Neural cell (in vitro differentiated cells): ENCODE data around the gene HNRNPM. TPM values are rescaled to one million over a fixed set of nuclear protein-coding genes. Genes with fewer than 3 reads are reported as not detected.

Experiments used
- H2AFZ ChIP-seq: fragments of 200-600, 300-800 bp; sonication (generic), shearing (Covaris generic); 2 replicates; pipeline ENCODE4 v1.6.0; 2014; ENCODE audit warnings: low read depth, mild to moderate bottlenecking, antibody characterized with exemption, low read length, moderate library complexity
- H3F3A ChIP-seq: fragments of 200-600 bp; shearing (Covaris generic); 2 replicates; pipeline ENCODE4 v1.6.1; 2016; ENCODE audit warnings: mild to moderate bottlenecking, moderate library complexity, mixed read lengths, antibody characterized with exemption, low read length; ENCODE audit not compliant: insufficient read depth, poor library complexity, severe bottlenecking
- H3K27ac ChIP-seq: fragments of 200-600, 300-800 bp; sonication (generic), shearing (Covaris generic); 2 replicates; pipeline ENCODE4 v1.5.1; 2014; ENCODE audit warnings: mild to moderate bottlenecking, low read length, moderate library complexity
- H3K27me3 ChIP-seq: fragments of 300-800, 200-600 bp; sonication (generic), shearing (Covaris generic); 2 replicates; pipeline ENCODE4 v1.6.0; 2014; ENCODE audit warnings: mild to moderate bottlenecking, low read depth, low read length, moderate library complexity; ENCODE audit not compliant: insufficient read depth
- H3K36me3 ChIP-seq: fragments of 300-800, 200-600 bp; sonication (generic), shearing (Covaris generic); 2 replicates; pipeline ENCODE4 v1.5.1; 2014; ENCODE audit warnings: mild to moderate bottlenecking, antibody characterized with exemption, low read length, moderate library complexity; ENCODE audit not compliant: insufficient read depth
- H3K4me2 ChIP-seq: fragments of 300-800, 200-600 bp; sonication (generic), shearing (Covaris generic); 2 replicates; pipeline ENCODE4 v1.6.0; 2014; ENCODE audit warnings: mild to moderate bottlenecking, low read length
- H3K4me3 ChIP-seq: fragments of 300-800, 200-600 bp; sonication (generic), shearing (Covaris generic); 2 replicates; pipeline ENCODE4 v1.5.1; 2014; ENCODE audit warnings: mild to moderate bottlenecking, low read length, moderate library complexity
- H3K79me2 ChIP-seq: fragments of 200-600 bp; shearing (Covaris generic); replicated peaks from 2 replicates; pipeline ENCODE4 v1.6.0; 2014; ENCODE audit warnings: mild to moderate bottlenecking, low read length, moderate library complexity; ENCODE audit not compliant: insufficient read depth
- H3K9ac ChIP-seq: fragments of 300-800, 200-600 bp; sonication (generic), shearing (Covaris generic); 2 replicates; pipeline ENCODE4 v1.6.1; 2016; ENCODE audit warnings: mild to moderate bottlenecking, low read length, mixed read lengths
- H3K9me2 ChIP-seq: fragments of 200-600 bp; shearing (Covaris generic); 2 replicates; pipeline ENCODE4 v1.6.1; 2016; ENCODE audit warnings: mild to moderate bottlenecking, low read length, mixed read lengths; ENCODE audit not compliant: insufficient read depth
- H3K9me3 ChIP-seq: fragments of 200-600, 300-800 bp; sonication (generic), shearing (Covaris generic); 2 replicates; pipeline ENCODE4 v1.6.1; 2016; ENCODE audit warnings: mild to moderate bottlenecking, mixed run types, low read length, moderate library complexity, mixed read lengths
- H4K20me1 ChIP-seq: fragments of 200-600 bp; shearing (Covaris generic); 2 replicates; pipeline ENCODE4 v1.6.1; 2016; ENCODE audit warnings: mild to moderate bottlenecking, mixed run types; ENCODE audit not compliant: insufficient read depth
- EP300 ChIP-seq: fragments of 450-650 bp; conservative IDR thresholded peaks from 2 replicates; pipeline ENCODE4 v1.6.1; 2014; ENCODE audit warnings: antibody characterized with exemption, mild to moderate bottlenecking, moderate library complexity; ENCODE audit not compliant: poor library complexity, severe bottlenecking
- EZH2 ChIP-seq: fragments of 200-600, 300-800 bp; shearing (Covaris generic), sonication (generic); IDR thresholded peaks from 2 replicates; pipeline ENCODE4 v1.6.1; 2014; ENCODE audit warnings: antibody characterized with exemption, low read length, borderline replicate concordance, mild to moderate bottlenecking; ENCODE audit not compliant: insufficient read depth, poor library complexity, severe bottlenecking
- MXI1 ChIP-seq: fragments of 450-650 bp; conservative IDR thresholded peaks from 2 replicates; pipeline ENCODE4 v1.6.1; 2014; ENCODE audit warnings: antibody characterized with exemption, mild to moderate bottlenecking; ENCODE audit not compliant: poor library complexity, severe bottlenecking
- POLR2AphosphoS5 ChIP-seq: IDR thresholded peaks from 2 replicates; pipeline ENCODE4 v1.6.1; 2012
- RAD21 ChIP-seq: fragments of 450-650 bp; conservative IDR thresholded peaks from 2 replicates; pipeline ENCODE4 v1.6.1; 2014; ENCODE audit warnings: antibody characterized with exemption, mild to moderate bottlenecking, moderate library complexity
- SMC3 ChIP-seq: fragments of 450-650 bp; conservative IDR thresholded peaks from 2 replicates; pipeline ENCODE4 v1.6.1; 2014; ENCODE audit warnings: antibody characterized with exemption, mild to moderate bottlenecking, moderate library complexity; ENCODE audit not compliant: poor library complexity
- TAF1 ChIP-seq: IDR thresholded peaks from 2 replicates; pipeline ENCODE4 v1.6.1; 2012; ENCODE audit warnings: low read depth
- polyA plus RNA-seq: library from polyadenylated mRNA; depleted of rRNA; stranded (reverse); fragments of >200 nt; gene quantifications from 2 replicates; pipeline ENCODE4 v1.2.3, GENCODE V29; 2014
- TF ChIP-seq, protein P1 (sequence below): IDR thresholded peaks from 2 replicates; pipeline ENCODE4 v1.6.1; 2012; ENCODE audit warnings: borderline replicate concordance
- TF ChIP-seq, protein P2 (sequence below): fragments of 450-650 bp; IDR thresholded peaks from 2 replicates; pipeline ENCODE4 v1.5.1; 2014; ENCODE audit warnings: antibody characterized with exemption, mild to moderate bottlenecking, moderate library complexity; ENCODE audit not compliant: poor library complexity, severe bottlenecking

Gene HNRNPM
- polyA plus RNA-seq, 1 donor from 2014 or later, result 91.7 TPM

DNA sequence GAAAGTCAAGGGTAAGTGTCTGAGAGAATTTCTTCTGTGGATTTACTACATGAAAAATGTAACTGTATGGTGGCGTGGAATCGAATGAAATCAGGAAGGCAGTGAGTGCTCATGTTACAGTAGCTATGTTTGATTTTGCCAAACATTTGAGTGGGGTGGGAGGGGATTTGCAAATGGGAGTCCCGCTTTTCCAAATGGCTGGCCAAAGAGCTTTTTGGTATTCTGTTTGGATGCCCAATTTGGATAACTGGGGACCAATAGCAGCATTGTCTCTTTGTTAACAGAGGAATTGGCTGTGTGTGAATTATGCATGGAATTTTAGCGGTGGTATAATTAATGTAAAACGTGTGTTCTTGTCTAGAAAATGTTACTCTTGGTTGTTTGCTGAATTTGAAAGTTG, 17.8 kb downstream of the HNRNPM start:
- Histone ChIP-seq H3K27me3 (no peaks in the 10 kb centered on the region), H3K79me2 (peaks cover 90% of the 10 kb centered on the region), H3K9me2 (no peaks in the 10 kb centered on the region), H3K27ac (no peak overlapping the region), H3K36me3 (peaks cover 6% of the 10 kb centered on the region), H4K20me1 (peaks cover 40% of the 10 kb centered on the region), H3K4me3 (no peak overlapping the region), H3K9ac (no peak overlapping the region), H2AFZ (no peak overlapping the region), H3F3A (no peaks in the 10 kb centered on the region), H3K4me2 (no peak overlapping the region), H3K9me3 (no peaks in the 10 kb centered on the region)
- TF ChIP-seq MXI1, result no peak
- TF ChIP-seq EZH2, result no peak
- TF ChIP-seq TAF1, result no peak
- TF ChIP-seq, protein P1, sequence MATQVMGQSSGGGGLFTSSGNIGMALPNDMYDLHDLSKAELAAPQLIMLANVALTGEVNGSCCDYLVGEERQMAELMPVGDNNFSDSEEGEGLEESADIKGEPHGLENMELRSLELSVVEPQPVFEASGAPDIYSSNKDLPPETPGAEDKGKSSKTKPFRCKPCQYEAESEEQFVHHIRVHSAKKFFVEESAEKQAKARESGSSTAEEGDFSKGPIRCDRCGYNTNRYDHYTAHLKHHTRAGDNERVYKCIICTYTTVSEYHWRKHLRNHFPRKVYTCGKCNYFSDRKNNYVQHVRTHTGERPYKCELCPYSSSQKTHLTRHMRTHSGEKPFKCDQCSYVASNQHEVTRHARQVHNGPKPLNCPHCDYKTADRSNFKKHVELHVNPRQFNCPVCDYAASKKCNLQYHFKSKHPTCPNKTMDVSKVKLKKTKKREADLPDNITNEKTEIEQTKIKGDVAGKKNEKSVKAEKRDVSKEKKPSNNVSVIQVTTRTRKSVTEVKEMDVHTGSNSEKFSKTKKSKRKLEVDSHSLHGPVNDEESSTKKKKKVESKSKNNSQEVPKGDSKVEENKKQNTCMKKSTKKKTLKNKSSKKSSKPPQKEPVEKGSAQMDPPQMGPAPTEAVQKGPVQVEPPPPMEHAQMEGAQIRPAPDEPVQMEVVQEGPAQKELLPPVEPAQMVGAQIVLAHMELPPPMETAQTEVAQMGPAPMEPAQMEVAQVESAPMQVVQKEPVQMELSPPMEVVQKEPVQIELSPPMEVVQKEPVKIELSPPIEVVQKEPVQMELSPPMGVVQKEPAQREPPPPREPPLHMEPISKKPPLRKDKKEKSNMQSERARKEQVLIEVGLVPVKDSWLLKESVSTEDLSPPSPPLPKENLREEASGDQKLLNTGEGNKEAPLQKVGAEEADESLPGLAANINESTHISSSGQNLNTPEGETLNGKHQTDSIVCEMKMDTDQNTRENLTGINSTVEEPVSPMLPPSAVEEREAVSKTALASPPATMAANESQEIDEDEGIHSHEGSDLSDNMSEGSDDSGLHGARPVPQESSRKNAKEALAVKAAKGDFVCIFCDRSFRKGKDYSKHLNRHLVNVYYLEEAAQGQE, result no peak

DNA sequence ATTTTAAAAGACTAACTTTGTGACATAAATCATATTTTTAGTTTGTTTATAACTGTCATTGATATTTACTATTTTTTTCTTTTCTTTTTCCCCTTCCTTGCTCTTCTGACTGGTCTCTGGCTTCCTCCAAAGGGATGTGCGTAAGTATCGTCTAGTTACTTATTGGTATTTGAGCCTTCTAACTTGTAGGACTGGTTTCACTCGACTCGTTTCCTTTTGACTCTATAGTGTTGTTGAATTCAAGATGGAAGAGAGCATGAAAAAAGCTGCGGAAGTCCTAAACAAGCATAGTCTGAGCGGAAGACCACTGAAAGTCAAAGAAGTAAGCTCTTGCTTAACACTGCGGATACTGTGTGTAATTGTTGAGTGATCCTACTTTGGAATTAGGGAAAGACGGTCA, 18.6 kb downstream of the HNRNPM start:
- H3F3A ChIP-seq, result no peaks in the 10 kb centered on the region
- H4K20me1 ChIP-seq, result peaks cover 32% of the 10 kb centered on the region
- H3K79me2 ChIP-seq, result peaks cover 86% of the 10 kb centered on the region
- no peak overlapping the region for H3K9ac ChIP-seq
- no peaks in the 10 kb centered on the region for H3K9me2 ChIP-seq
- no peaks in the 10 kb centered on the region for H3K9me3 ChIP-seq
- H3K36me3 ChIP-seq, result peaks cover 8% of the 10 kb centered on the region
- no peak for TF ChIP-seq POLR2AphosphoS5
- TF ChIP-seq, protein P2, sequence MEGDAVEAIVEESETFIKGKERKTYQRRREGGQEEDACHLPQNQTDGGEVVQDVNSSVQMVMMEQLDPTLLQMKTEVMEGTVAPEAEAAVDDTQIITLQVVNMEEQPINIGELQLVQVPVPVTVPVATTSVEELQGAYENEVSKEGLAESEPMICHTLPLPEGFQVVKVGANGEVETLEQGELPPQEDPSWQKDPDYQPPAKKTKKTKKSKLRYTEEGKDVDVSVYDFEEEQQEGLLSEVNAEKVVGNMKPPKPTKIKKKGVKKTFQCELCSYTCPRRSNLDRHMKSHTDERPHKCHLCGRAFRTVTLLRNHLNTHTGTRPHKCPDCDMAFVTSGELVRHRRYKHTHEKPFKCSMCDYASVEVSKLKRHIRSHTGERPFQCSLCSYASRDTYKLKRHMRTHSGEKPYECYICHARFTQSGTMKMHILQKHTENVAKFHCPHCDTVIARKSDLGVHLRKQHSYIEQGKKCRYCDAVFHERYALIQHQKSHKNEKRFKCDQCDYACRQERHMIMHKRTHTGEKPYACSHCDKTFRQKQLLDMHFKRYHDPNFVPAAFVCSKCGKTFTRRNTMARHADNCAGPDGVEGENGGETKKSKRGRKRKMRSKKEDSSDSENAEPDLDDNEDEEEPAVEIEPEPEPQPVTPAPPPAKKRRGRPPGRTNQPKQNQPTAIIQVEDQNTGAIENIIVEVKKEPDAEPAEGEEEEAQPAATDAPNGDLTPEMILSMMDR, result no peak
- TF ChIP-seq MXI1, result no peak
- no peak overlapping the region for H3K4me3 ChIP-seq
- H3K27me3 ChIP-seq, result no peaks in the 10 kb centered on the region
- H3K27ac ChIP-seq, result no peak overlapping the region
- H3K4me2 ChIP-seq, result no peak overlapping the region
- H2AFZ ChIP-seq, result no peak overlapping the region

DNA sequence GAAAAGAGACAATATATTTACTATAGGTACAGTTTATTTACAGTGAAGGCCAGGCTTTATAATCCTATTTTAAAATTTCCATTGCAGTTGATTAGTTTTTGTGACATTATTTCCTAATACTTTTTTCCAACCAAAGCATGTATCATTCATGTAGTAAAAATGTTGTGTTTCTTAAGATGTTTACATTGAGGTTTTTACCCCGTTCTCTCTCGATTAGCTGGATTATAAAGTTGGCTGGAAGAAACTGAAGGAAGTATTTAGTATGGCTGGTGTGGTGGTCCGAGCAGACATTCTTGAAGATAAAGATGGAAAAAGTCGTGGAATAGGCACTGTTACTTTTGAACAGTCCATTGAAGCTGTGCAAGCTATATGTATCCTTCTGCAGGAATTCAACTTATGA, 21.2 kb downstream of the HNRNPM start:
- peaks cover 22% of the 10 kb centered on the region for H4K20me1 ChIP-seq
- peaks cover 15% of the 10 kb centered on the region for H3K36me3 ChIP-seq
- no peak overlapping the region for H3K4me2 ChIP-seq
- H3K9me2 ChIP-seq, result no peaks in the 10 kb centered on the region
- peaks cover 68% of the 10 kb centered on the region for H3K79me2 ChIP-seq
- no peak overlapping the region for H3K4me3 ChIP-seq
- no peaks in the 10 kb centered on the region for H3F3A ChIP-seq
- no peak overlapping the region for H3K9ac ChIP-seq
- H3K27me3 ChIP-seq, result no peaks in the 10 kb centered on the region
- no peaks in the 10 kb centered on the region for H3K9me3 ChIP-seq
- TF ChIP-seq EZH2 (no peak), POLR2AphosphoS5 (no peak), EP300 (no peak), RAD21 (no peak), SMC3 (no peak)
- no peak overlapping the region for H3K27ac ChIP-seq
- no peak overlapping the region for H2AFZ ChIP-seq
